ENCODE results near the gene EPHA6. TPM values are rescaled to one million over a fixed set of nuclear protein-coding genes. Genes with fewer than 3 reads are reported as not detected.

The EPHA6 gene
- total RNA-seq, 2 donors from 2014 or later, result 0.22 to 3.0 TPM

GRCh38 chr3:97656638-97657037 is 842.2 kb downstream of the EPHA6 start:
- Histone ChIP-seq H3K9me3 (no peaks in the 10 kb centered on the region), H3K9ac (ENCODE audit: low read depth in 2 of 2, low read length in 2 of 2) (no peak overlapping the region), H3K36me3 (no peaks in the 10 kb centered on the region), H3K4me3 (no peak overlapping the region), H3K27ac (no peak overlapping the region), H3K27me3 (no peaks in the 10 kb centered on the region), H3K4me1 (no peaks in the 10 kb centered on the region)
- no peak for TF ChIP-seq CTCF (IDR thresholded peaks at IDR 0.05)
- no peak for DNase-seq
- intact Hi-C loops (cut with DNase I), result loop anchor here (5.0 kb wide), 1 partner anchor 794 kb away; no protein-coding TSS in a partner anchor

GRCh38 chr3:97658668-97659285 is 844.4 kb downstream of the EPHA6 start:
- Histone ChIP-seq H3K27me3 (no peaks in the 10 kb centered on the region), H3K4me3 (no peak overlapping the region), H3K36me3 (no peaks in the 10 kb centered on the region), H3K4me1 (no peaks in the 10 kb centered on the region), H3K27ac (no peak overlapping the region), H3K9ac (ENCODE audit: low read depth in 2 of 2, low read length in 2 of 2) (no peak overlapping the region), H3K9me3 (no peaks in the 10 kb centered on the region)
- intact Hi-C loops (cut with DNase I), result loop anchor here (5.0 kb wide), 1 partner anchor 796 kb away; no protein-coding TSS in a partner anchor
- TF ChIP-seq CTCF (IDR thresholded peaks at IDR 0.05), result peak; percentile 52
- DNase-seq, result no peak

GRCh38 chr3:97662264-97662663 is 847.9 kb downstream of the EPHA6 start:
- no peaks in the 10 kb centered on the region for H3K9me3 ChIP-seq
- no peak overlapping the region for H3K27ac ChIP-seq
- no peaks in the 10 kb centered on the region for H3K27me3 ChIP-seq
- no peaks in the 10 kb centered on the region for H3K36me3 ChIP-seq
- no peaks in the 10 kb centered on the region for H3K4me1 ChIP-seq
- intact Hi-C loops (cut with DNase I), result no loop called here
- H3K4me3 ChIP-seq, result no peak overlapping the region
- DNase-seq, result no peak
- TF ChIP-seq CTCF (IDR thresholded peaks at IDR 0.05), result no peak
- H3K9ac ChIP-seq (ENCODE audit: low read depth in 2 of 2, low read length in 2 of 2), result no peak overlapping the region

GRCh38 chr3:97662762-97663161 is 848.4 kb downstream of the EPHA6 start:
- Histone ChIP-seq H3K9ac (ENCODE audit: low read depth in 2 of 2, low read length in 2 of 2) (no peak overlapping the region), H3K27ac (no peak overlapping the region), H3K4me1 (no peaks in the 10 kb centered on the region), H3K36me3 (no peaks in the 10 kb centered on the region), H3K9me3 (no peaks in the 10 kb centered on the region), H3K27me3 (no peaks in the 10 kb centered on the region), H3K4me3 (no peak overlapping the region)
- intact Hi-C loops (cut with DNase I), result no loop called here
- TF ChIP-seq CTCF (IDR thresholded peaks at IDR 0.05), result no peak
- DNase-seq, result no peak

GRCh38 chr3:97665896-97666295 is 851.5 kb downstream of the EPHA6 start:
- intact Hi-C loops (cut with DNase I), result no loop called here
- no peak overlapping the region for H3K27ac ChIP-seq
- no peak for DNase-seq
- no peaks in the 10 kb centered on the region for H3K36me3 ChIP-seq
- no peaks in the 10 kb centered on the region for H3K9me3 ChIP-seq
- no peak for TF ChIP-seq CTCF (IDR thresholded peaks at IDR 0.05)
- no peaks in the 10 kb centered on the region for H3K27me3 ChIP-seq
- H3K9ac ChIP-seq (ENCODE audit: low read depth in 2 of 2, low read length in 2 of 2), result no peak overlapping the region
- no peak overlapping the region for H3K4me3 ChIP-seq
- no peaks in the 10 kb centered on the region for H3K4me1 ChIP-seq

All from colonic mucosa (tissue), 4 donors.